Effector CD4-positive, alpha-beta T cell (primary cell): Measurements from ENCODE around the gene PAX8.
A peak's percentile ranks its signal among the peaks of the same experiment; 100 is the strongest.

ENCODE experiments used
- DNase-seq: peaks from one replicate; pipeline ENCODE4 v3.0.0-alpha.2; 2020

The PAX8 gene

DNA sequence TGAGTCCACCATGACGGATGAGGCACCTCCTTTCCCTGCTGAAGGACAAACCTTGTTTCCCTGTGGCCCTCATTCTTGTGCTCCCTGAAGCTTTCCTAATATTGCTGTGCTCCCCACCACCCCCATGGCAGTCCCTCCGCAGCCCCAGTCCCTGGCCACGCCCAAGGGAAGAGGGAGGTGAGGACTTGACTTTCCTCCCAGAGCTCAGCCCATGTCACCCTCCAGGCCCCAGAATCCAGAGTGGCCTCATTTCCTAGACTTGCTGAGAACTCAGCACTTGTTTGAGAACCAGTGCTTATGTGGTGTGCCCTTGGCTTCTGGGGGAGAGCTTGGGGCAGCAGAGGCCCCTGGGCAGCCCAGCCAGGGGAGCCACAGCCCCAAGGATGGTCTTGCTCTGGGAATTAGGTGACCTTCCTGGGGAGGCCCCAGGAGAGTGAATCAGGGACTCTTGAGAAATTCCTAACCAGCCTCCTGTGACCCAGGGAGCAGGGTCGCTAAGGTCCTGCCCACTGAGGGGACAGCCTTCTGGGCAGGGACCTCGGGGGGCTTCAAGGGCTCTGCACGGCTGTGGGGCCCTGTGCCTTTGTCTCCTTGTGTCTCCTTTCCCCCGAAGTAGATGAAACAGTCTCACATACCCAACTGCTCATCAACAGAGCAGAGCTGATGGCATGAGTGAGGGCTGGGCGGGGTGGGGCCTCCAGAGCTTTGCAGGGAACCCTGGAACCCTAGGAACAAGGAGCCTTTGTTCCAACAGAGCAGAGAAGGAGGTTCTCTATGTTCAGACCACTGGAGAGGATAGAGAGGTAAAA is 77.0 kb downstream of the PAX8 start:
- DNase-seq, result no peak

DNA sequence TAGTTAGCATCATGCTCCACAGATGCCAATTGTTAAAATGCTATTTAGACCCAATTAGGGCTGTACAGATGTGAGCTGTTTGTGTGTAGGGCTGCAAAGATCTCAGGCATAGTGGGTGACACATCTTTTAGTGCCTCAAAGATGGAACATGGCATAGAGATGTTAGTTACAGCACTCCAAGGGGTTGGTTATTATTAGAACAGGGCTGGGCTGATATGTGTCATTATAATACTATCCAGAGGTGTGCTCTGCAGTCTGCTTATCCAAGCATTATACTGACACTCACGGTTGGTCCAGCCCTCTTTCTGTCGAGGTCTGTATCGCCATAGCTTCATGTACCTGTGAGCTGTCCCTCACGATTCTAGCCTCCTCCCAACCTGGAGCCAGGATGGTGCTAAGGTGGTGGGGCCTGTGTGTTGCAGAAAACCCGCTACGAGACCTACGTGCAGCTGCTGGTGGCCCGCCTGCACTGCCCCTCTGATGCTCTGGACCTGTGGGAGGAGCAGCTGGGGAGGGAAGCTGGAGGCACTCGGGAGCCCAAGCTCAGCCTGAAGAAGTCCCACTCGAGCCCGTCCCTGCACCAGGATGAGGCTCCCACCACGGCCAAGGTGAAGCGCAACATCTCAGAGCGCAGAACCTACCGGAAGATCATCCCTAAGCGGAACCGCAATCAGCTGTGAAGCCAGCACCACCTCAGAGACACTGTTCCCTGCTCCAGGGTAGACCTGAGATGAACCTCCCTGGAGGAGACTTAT is 77.8 kb downstream of the PAX8 start:
- DNase-seq, result no peak

DNA sequence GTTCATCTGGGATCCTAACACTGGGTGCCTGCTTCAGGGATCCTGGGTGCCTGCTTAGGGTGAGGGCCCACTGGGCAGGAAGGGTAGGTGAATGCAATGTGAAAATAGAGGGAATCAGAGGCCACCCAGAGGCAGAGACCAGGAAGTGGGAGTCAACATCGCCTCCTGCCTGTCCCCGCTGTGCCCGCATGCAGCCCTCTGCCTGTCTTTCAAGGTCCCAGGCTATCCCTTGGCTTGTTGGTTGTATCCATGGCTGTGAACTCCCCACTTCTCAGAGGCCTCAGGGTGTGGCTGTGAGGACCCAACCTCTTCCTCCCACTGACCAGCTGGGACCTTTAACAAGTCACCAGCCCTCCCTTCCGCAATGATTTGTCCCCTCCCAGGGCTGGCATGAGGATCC is 78.5 kb downstream of the PAX8 start:
- DNase-seq, result no peak

DNA sequence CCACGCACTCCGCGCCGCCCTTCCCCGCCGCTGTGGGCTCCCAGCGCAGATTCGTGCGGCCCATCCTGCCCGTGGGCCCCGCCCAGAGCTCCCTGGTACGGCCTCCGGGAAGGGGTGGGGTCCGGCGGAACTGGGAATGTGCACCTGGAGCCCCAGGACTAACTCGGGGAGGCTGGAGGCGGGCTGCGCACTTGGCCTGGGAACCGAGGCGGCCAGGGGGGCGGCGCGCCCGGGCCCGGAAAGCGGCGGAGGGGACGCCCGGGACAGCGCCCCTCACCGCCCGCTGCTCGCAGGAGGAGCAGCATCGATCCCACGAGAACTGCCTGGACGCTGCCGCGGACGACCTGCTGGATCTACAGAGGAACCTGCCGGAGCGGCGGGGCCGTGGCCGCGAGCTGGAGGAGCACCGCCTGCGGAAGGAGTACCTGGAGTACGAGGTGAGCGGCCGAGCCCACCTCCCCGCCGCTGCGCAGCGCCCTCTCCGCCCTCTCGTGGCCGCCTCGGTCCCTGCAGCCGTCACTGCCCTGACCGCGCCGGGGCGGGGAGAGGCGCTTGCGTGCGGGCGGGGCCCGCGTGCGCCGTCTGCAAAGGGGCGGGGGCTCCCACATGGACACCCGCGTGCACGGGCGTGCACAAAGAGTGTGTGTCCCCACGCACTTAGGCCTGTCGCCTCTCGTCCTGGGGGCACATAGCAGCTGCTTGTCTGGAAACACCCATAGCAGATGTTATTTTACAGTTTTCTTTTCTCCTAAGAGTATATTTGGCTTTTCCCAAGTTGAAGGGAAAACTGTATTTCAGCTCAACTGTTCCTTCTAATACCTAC is 79.7 kb downstream of the PAX8 start:
- DNase-seq, result peak; percentile 50

DNA sequence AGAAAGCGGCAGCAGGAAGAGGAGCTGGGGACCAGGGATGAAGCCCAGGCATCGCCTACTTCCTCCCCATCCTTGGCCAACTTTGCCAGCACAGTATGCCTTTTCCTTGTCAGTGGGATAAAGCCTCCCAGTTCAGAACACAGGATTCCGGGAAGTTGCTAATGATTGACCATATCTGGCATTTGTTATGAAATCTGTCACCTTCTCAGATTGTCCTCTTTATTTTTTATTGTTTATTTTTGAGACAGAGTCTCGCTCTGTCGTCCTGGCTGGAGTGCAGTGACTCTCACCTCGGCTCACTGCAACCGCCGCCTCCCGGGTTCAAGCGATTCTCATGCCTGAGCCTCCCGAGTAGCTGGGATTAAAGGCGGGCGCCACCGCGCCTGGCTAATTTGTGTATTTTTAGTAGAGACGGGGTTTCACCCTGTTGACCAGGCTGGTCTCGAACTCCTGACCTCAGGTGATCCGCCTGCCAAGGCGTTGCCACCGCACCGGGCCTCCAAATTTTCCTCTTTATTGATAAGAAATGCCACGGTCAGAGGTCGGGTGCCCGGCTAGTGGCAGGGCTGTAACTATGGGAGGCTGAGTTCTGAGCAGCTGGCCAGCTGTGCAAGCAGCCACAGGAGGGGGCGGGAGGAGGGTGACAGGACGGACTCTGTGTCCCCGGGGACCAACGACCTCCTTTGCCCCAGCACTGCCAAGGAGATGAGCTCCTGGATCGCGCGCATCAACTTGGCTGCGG is 80.5 kb downstream of the PAX8 start:
- DNase-seq, result no peak

DNA sequence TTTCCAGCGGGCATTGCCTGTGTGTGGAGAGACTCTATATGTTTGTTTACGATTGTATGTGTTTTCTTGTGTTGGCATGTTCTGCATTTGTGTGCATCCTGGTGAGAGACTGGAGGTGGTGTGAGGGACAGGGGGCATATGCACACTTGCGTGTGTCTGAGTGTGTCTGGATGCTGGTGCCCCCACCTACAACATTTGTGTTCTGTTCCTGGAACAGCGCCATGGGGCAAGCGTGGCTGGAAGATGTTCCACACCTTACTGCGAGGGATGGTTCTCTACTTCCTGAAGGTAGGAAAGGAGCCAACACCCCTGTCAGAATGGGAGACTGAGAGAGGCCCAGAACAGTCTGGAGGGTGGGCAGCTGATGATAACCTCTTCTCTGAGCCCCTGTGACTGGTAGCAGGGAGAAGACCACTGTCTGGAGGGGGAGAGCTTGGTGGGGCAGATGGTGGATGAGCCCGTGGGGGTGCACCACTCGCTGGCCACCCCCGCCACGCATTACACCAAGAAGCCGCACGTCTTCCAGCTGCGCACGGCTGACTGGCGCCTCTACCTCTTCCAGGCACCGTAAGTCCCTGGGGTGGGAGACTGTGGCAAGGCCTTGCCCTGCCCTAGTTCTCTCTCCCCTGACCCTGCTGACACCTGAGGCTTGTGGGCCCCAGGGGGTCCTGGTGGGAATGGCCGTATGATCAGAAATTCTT is 81.2 kb downstream of the PAX8 start:
- no peak for DNase-seq

DNA sequence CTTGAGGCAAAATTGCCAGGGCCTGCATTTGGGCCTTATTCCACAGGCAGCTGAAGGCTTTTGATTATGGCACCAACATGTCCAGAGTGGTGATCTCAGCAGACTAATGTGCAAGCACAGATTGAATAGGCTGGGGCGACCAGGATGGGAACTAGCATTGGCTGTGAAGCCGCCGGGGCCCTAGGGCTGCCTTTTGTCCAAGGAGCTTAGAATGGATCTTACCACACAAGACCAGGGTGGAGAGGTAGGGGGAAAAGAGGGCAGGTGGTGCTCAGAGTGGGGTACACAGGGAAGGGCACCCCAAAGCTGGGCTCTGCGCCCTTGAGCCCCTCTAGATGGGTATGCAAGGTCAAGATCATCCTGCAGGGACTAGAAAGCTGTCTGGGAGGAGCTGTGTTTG is 81.9 kb downstream of the PAX8 start:
- DNase-seq, result no peak

DNA sequence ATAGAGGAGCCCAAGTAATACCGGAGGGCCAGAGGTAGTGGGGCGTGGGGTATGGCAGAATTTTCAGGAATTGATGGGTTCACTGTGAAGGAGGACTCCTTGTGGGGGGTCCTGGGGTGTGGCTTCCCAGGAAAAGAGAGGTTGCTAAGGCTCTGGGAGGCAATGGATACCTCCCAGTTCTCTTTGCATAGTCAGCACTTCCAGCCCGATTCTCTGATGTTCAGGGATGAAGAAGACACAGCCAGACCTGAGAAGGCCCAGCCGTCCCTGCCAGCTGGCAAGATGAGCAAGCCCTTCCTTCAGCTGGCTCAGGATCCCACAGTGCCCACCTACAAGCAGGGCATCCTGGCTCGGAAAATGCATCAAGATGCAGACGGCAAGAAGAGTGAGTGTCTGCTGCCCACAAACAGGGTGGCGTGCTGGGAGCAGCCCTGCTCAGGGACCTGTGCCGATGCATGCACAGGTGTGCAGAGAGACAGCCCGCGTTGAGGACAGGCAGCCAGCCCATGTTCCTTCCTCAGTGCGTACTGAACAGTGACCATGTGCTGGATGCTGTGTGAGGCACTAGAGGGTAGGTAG is 82.7 kb downstream of the PAX8 start:
- no peak for DNase-seq

DNA sequence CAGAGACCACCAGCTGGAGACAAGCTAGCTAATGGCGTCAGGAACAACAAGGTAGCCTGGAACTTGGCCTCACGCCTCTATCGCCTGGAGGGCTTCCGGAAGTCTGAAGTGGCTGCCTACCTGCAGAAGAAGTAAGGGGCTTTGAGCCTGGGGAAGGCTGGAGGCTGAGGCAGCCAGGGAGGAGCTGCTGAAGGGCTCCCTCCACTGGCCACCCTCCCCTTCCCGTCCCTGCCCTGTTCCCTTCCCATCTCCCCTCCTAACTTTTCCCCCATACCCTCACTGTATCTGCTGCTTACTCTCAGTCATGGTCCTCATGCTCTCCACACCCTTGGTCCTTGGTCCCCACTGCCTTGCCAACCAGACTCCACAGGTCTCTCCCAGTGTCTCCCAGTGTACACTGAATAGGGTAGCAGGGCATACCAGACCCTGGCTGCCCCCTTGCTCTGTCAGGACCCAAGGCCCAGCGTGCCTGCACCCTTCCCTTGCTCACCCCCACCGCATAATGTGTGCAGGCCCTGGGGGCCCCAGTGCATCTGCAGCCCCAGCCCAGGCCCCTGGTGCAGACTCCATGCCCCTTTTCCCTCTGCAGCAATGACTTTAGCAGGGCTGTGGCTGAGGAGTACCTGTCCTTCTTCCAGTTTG is 86.1 kb downstream of the PAX8 start:
- no peak for DNase-seq

DNA sequence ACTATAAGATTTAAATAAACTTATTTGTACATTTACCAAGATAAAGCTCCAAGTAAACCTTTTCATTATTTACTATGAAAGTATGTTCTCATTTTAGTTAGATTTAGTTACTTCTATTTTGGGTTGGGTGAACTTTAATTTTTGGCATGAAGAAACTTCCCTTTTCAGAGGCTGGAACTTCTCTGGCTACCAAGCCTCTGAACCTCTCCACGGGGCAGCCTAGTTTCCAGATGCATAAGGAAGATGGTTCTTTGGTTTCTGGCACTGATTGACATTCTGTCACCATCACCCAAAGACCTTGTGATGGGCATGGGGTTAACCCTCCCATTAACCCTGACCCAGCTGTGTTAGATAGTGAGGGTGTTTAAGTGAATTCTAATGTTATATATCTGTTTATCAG is 87.8 kb downstream of the PAX8 start:
- no peak for DNase-seq

DNA sequence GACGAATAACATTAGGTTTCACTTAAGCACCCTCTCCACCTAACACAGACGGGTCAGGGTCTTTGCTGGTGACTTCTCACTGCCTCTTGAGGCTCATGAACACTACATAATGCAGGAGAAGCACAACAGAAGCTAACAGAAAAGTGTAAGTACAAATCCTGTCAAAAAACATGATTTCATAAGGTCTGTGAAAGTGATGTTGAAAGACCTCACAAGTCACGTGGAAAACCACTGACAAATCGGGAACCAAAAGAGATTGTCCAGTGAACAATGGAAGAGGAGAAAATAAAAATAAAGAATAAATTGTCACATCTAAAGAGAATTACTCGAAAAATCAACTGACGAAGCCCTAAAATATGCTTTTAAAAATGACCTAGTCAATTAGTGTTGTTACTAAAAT is 91.0 kb downstream of the PAX8 start:
- no peak for DNase-seq

DNA sequence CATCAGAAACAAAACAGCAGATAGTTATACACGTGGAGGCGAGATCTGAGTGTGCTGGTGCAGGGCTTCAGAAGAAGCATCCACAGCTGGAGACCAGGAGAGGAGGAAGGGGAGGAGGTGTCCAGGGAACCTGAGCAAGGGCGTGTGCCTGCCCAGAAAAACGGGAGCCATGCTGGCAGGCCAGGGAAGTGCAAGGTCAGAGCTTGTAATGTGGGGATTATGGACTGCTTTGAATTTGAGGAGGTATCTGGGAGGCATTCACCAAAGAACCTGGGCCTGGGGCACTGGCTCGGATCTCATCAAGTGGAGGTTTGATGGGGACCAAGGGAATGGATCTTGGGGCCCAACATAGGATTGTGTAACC is 92.3 kb downstream of the PAX8 start:
- DNase-seq, result no peak

DNA sequence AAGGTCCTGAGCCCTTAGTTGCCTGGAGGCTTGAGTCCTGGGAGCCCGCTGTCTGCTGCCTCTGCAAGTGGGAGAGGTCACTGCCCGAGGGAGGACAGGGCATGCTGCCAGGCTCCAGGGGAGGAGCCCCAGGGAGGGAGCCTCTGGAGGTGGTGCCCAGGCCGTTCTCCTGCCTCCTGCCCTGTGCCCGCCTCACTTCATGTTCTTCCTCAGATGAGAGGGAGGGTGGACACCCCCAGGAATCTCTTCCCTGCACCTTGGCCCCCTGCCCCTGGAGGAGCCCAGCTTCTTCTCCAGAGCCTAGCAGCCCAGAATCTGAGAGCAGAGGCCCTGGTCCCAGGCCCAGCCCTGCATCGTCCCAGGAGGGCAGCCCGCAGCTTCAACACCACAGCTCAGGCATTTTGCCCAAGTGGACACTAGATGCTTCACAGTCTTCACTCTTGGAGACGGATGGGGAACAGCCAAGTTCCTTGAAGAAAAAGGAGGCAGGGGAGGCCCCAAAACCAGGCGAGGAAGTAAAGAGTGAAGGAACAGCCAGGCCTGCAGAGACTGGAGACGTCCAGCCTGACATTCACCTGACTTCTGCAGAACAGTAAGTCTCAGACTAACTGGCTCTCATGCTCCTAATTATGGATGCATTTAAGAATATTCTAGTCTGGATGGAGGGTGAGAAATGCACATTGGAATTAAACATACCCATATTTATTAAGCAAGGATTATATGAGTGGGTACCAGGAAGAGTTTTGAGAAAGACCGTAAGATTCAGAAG is 92.9 kb downstream of the PAX8 start:
- no peak for DNase-seq

DNA sequence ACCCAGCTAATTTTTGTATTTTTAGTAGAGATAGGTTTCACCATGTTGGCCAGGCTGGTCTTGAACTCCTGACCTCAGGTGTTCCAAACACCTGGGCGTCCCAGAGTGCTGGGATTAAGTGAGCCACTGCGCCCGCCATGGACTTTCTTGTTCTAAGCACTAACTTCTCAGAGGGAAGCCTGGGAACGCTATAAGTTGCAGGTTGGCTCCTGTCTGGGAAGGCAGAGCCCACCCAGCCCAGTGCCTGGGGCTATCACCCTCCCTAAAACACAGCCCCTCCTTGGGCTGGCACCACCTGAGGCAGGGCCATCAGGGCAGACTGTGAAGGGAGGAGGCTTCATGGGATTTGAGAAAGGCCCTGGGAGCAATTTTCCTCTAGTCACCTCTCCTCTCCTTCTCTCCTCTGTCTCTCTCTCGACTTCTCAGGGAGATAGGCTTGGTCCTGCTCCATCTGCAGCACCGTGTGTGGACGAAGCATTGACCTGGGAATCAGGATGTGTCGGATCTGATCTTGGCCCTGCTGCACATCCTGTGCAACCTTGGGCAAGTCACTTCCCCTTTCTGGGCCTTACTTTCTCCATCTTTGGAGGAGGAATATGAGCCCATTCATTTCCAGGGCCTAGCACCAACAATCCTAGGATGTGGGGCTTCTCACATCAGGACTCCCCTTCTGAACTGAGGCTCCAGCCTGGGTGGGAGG is 94.0 kb downstream of the PAX8 start:
- no peak for DNase-seq

DNA sequence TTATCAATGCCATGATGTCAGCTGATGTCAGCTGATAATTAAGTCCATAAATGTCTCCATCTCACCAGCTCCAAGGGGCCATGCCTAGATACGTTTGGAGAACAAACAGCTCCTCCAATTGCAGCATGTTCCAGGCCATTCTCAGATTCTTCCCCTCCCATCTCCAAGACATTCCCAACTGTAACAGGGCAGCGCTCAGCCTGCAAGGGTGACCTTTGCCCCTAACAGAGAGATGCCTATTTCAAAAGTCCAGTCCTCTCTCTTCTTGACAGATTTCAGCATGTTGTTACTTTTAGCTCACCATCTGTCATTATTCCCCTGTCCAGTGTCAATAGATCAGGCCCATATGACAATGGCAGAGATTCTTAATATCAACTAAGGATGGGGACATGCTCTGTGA is 95.0 kb downstream of the PAX8 start:
- DNase-seq, result no peak

DNA sequence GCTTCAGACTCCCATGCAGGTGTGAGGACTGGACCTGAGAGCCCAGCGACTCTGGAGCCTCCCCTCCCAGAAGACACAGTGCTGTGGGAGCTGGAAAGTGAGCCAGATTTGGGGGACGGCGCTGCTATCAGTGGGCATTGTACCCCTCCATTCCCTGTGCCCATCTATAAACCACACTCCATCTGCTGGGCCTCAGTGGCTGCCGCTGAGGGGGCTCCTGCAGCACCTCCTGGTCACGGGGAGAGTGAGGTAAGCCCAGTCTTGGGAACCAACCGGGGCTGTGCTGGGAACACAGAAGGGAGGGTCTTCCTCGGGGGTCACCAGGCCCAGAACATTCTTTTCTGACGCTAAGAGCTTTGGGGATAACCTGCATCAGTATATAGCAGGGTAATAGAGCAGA is 95.5 kb downstream of the PAX8 start:
- DNase-seq, result no peak

DNA sequence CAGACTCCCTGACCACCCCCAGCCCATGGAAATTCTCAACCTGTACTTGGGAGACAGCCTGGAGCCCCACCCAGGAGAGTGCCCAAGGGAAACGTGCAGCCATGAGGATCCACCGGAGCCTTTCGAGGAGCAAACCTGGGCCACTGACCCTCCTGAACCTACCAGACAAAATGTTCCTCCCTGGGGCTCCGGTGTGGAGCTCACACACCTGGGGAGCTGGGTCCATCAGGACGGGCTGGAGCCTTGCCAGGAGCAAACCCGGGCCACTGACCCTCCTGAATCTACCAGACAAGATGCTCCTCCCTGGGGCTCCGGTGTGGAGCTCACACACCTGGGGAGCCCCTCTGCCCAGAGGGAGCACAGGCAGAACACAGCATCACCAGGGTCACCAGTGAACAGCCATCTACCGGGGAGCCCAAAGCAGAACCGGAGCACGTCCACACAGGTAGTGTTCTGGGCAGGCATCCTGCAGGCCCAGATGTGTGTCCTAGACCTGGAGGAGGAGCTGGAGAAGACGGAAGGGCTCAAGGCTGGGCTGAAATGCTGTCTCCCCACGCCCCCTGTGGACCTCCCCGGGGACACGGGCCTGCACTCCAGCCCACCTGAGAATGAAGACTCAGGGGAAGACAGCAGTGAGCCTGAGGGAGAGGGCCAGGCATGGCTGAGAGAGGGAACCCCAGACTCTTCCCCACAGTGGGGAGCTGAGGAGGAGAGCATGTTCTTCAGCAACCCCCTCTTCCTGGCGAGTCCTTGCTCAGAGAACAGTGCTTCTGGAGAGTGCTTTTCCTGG is 96.1 kb downstream of the PAX8 start:
- no peak for DNase-seq

DNA sequence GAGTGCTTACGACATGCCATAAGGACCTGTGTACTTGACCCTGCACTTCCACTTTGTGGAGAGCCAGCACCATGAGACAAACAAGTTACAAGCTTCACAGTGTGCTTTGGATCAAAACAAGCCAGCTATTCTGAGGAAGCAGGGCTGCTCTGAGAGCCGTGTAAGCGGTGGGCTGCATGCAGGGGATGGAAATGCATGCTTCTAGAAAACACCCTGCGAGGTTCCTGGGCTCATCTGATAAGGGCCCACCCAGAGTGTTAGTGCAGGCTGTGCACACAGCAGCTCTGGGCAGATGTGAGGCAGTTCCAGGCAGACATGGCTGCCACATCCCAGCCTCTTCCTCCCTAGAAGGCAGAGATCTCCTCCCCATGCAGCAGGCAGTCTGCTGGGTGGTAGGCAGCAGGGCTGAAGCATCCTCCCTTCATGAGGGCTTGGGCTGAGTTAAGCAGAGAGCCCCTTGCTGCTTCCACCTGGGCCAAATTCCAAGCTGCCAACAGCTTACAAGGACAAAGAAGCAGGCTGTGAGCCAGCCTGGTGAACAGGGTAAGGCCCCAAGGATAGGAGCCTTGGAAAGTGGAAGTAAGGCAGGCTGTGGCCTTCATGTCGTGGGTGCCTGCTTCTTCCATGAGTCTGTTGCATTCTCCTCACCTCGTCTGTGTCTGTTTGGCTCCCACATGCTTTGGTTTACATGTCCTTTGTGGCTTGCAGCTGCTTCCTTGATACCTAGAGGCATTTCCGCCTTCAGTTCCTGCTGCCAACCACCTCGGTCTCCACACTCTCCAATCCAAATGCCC is 97.3 kb downstream of the PAX8 start:
- DNase-seq, result no peak
